ENCODE measurements around the gene BCAR3.

- TF ChIP-seq CTCF (IDR thresholded peaks at IDR 0.05 in 4 of 5, conservative IDR thresholded peaks at IDR 0.05 in 1 of 5) (no peak), POLR2A (IDR thresholded peaks at IDR 0.05) (no peak)
Measured at GRCh38 chr1:93577536-93578432, 103.9 kb downstream of the BCAR3 start.

Measured in gastrocnemius medialis (tissue), 4 donors.